Suprapubic skin (tissue), 4 donors: ENCODE measurements around the gene KCNA3. TPM values are rescaled to one million over a fixed set of nuclear protein-coding genes. Genes with fewer than 3 reads are reported as not detected.

ENCODE experiments used
- DNase-seq, 2 donors: peaks; one replicate each; pipeline ENCODE4 v3.0.0-alpha.2; 2019; ENCODE audit warnings: low spot score in 2 of 2
- H3K27ac ChIP-seq: fragments of 200-600 bp; sonication (generic); one replicate; pipeline ENCODE4 v1.5.1; 2019
- H3K27me3 ChIP-seq: fragments of 200-600 bp; sonication (generic); one replicate; pipeline ENCODE4 v1.5.1; 2019
- H3K36me3 ChIP-seq: fragments of 200-600 bp; sonication (generic); one replicate; pipeline ENCODE4 v1.5.1; 2019
- H3K4me1 ChIP-seq: fragments of 200-600 bp; sonication (generic); one replicate; pipeline ENCODE4 v1.5.1; 2019
- H3K4me3 ChIP-seq: fragments of 200-600 bp; sonication (generic); one replicate; pipeline ENCODE4 v1.5.1; 2019; ENCODE audit warnings: mild to moderate bottlenecking
- H3K9me3 ChIP-seq: fragments of 200-600 bp; sonication (generic); one replicate; pipeline ENCODE4 v1.5.1; 2019
- EP300 ChIP-seq: sonication (generic); formaldehyde crosslinking; IDR thresholded peaks from one replicate; pipeline ENCODE4 v1.6.1; 2017; ENCODE audit warnings: antibody characterized with exemption
- POLR2A ChIP-seq, 2 donors: fragments of 450-650 bp; IDR thresholded peaks; one replicate each; pipeline ENCODE4 v1.6.1; 2017; ENCODE audit warnings: antibody characterized with exemption in 2 of 2, mild to moderate bottlenecking in 2 of 2, moderate library complexity in 2 of 2
- POLR2AphosphoS5 ChIP-seq, 3 donors: sonication (generic); formaldehyde crosslinking; IDR thresholded peaks; one replicate each; pipeline ENCODE4 v1.6.1; 2017; ENCODE audit warnings: antibody characterized with exemption in 3 of 3
- WGBS: methylation state at CpG from one replicate; pipeline ENCODE4 v1.1.5; 2018; 5-methylcytosine and 5-hydroxymethylcytosine counted together
- total RNA-seq, 4 donors: library from RNA; depleted of rRNA; stranded (reverse); fragments of >200 nt; gene quantifications; one replicate each; pipeline ENCODE4 v1.1.0, GENCODE V29; 2016
- TF ChIP-seq, protein P1 (sequence below), 2 donors: fragments of 200-600 bp in 1 of 2; fragments of 450-650 bp in 1 of 2; sonication (generic) in 1 of 2; IDR thresholded peaks; one replicate each; pipeline ENCODE4 v1.5.1; 2016 to 2019; ENCODE audit warnings: antibody characterized with exemption in 2 of 2, mild to moderate bottlenecking in 1 of 2, moderate library complexity in 1 of 2

KCNA3 gene
- total RNA-seq, 4 donors from 2014 or later: 0.34 to 1.4 (median 0.80) TPM; not detected in 1

DNA sequence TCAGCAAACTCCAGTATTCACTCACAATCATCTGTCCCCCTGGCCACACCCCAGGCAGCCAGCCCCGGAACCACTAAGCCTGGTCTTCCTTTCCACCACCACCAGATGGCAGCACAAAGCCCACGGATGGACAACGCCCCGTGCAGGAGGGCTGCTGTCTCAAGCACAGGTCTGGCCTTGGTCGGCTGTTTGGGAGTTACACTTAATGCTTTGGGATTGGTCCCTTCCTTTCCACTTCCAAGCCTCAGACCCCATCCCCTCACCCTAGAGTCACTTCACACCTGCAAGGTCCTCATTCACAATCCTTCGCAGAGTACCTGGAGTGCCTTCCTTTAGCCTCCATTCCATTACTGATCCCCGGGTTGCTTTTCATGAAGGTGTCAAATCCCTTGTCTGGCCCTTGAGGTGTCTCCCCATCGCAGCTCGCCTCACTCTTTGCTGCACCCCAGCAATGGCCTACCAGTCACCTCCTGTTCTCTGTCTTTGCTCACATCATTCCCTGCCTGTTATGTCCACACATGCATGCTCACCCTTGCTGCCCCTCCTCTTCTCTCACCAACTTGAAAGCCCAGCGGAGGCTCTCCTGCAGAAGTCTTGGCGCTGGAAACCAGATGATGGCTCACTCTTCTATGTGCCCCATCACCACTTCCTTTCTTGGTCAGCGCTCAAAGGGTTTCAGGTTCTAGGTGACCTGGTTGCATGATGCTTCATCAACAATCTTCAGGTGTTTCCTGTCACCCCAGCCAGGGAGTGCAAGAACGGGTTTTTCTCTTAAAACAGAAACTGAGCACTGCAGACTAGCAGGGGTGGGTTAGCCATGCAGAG, 43.7 kb downstream of the KCNA3 start:
- WGBS: 35% methylated on average over 13 of the region's 13 CpGs
- TF ChIP-seq, protein P1, sequence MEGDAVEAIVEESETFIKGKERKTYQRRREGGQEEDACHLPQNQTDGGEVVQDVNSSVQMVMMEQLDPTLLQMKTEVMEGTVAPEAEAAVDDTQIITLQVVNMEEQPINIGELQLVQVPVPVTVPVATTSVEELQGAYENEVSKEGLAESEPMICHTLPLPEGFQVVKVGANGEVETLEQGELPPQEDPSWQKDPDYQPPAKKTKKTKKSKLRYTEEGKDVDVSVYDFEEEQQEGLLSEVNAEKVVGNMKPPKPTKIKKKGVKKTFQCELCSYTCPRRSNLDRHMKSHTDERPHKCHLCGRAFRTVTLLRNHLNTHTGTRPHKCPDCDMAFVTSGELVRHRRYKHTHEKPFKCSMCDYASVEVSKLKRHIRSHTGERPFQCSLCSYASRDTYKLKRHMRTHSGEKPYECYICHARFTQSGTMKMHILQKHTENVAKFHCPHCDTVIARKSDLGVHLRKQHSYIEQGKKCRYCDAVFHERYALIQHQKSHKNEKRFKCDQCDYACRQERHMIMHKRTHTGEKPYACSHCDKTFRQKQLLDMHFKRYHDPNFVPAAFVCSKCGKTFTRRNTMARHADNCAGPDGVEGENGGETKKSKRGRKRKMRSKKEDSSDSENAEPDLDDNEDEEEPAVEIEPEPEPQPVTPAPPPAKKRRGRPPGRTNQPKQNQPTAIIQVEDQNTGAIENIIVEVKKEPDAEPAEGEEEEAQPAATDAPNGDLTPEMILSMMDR (IDR thresholded peaks at IDR 0.05): peak; percentile 44 to 83
- TF ChIP-seq POLR2A (IDR thresholded peaks at IDR 0.05) (no peak), POLR2AphosphoS5 (IDR thresholded peaks at IDR 0.05) (no peak), EP300 (no peak)
- no peak overlapping the region for H3K4me3 ChIP-seq
- H3K9me3 ChIP-seq: no peaks in the 10 kb centered on the region
- H3K4me1 ChIP-seq: peaks cover 20% of the 10 kb centered on the region
- DNase-seq: peak in 1 of 2 donors; percentile 77
- no peak overlapping the region for H3K27ac ChIP-seq
- H3K36me3 ChIP-seq: no peaks in the 10 kb centered on the region
- H3K27me3 ChIP-seq: no peaks in the 10 kb centered on the region

DNA sequence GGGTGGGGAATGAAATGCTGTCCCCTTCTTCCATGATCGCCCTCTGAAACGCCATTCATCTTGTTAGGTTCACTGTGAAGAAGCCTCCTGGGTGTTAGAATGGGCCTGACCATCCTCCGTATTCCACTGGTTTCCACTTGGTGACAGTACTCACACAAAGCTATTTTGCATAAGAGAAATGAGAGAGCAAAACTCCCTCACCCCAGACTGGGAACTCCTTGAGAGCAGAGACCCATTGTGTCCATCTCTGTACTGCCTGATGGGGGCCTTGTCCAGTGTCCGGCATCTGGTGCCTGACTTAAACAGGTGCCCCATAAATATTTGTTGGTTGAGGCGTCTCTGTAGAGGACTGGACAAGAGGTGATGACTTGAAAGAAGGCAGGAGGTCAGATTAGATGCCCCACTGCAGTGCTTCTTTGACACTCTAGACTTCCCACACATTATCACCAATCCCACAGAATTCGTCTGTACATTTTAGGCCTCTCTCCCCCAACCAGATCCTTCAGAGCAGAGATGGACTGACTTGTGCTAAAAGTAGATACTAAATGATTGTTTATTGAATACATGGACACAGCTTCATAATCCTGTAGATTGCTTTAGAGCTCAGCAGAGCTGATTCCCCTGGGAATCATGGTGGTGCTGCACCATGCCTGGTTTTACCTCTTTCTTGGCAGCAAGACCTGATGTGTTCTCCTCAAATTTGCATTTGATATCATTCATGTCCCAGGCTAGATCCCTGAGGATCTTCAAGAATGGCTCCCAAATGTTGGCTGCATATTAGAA, 46.2 kb downstream of the KCNA3 start:
- Histone ChIP-seq H3K27ac (no peak overlapping the region), H3K9me3 (no peaks in the 10 kb centered on the region), H3K27me3 (no peaks in the 10 kb centered on the region), H3K36me3 (no peaks in the 10 kb centered on the region), H3K4me3 (no peak overlapping the region), H3K4me1 (peaks cover 3% of the 10 kb centered on the region)
- no peak for DNase-seq
- TF ChIP-seq, protein P1 (IDR thresholded peaks at IDR 0.05): no peak
- TF ChIP-seq POLR2A (IDR thresholded peaks at IDR 0.05): no peak
- TF ChIP-seq EP300: no peak
- no peak for TF ChIP-seq POLR2AphosphoS5 (IDR thresholded peaks at IDR 0.05)
- 82% methylated on average over 6 of the region's 6 CpGs for WGBS

GRCh38 chr1:110627764-110628163, 47.0 kb downstream of the KCNA3 start:
- Histone ChIP-seq H3K36me3 (no peaks in the 10 kb centered on the region), H3K27ac (no peak overlapping the region), H3K4me3 (no peak overlapping the region), H3K9me3 (no peaks in the 10 kb centered on the region), H3K27me3 (no peaks in the 10 kb centered on the region), H3K4me1 (peaks cover 3% of the 10 kb centered on the region)
- TF ChIP-seq, protein P1 (IDR thresholded peaks at IDR 0.05): no peak
- TF ChIP-seq POLR2A (IDR thresholded peaks at IDR 0.05) (no peak), EP300 (no peak), POLR2AphosphoS5 (IDR thresholded peaks at IDR 0.05) (no peak)
- WGBS: 91% methylated on average over 2 of the region's 2 CpGs
- no peak for DNase-seq

DNA sequence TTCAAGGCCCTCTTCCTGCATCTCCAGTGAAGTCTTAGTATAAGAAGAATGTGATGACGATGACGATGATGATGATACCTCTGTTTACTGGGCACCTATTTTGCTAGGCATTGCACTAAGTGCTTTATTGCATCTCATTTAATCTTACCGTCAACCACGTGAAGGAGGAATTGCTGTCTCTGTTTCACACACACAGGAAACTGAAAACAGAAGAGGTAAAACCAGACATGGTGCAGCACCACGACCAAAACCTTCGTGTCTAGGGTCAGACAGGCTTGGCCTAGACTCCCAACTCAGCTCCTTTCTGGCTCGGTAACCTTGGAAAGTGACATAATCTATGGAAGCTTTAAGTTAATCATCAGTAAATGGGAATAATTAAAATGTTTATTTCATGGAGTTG, 47.9 kb downstream of the KCNA3 start:
- DNase-seq: peak in 1 of 2 donors; percentile 21

More for the DNA sequence above, 47.9 kb downstream of the KCNA3 start:
- no peaks in the 10 kb centered on the region for H3K36me3 ChIP-seq
- 63% methylated on average over 7 of the region's 7 CpGs for WGBS
- no peak for TF ChIP-seq POLR2A (IDR thresholded peaks at IDR 0.05)
- H3K4me3 ChIP-seq: no peak overlapping the region
- H3K9me3 ChIP-seq: no peaks in the 10 kb centered on the region
- H3K27ac ChIP-seq: no peak overlapping the region
- H3K4me1 ChIP-seq: peaks cover 3% of the 10 kb centered on the region
- H3K27me3 ChIP-seq: no peaks in the 10 kb centered on the region

Other genes with a start within 250 kb of the KCNA3 start
- gene PROK1, start 223.8 kb downstream of the KCNA3 start, total RNA-seq: 1 to 10 TPM in 1 of 4 donors, under 1 TPM in 1, not detected in 2; 0.72 to 4.2 TPM
- not detected for gene KCNA10, start 155.8 kb downstream of the KCNA3 start, total RNA-seq
- under 1 TPM; 0.34 to 0.97 (median 0.54) TPM for gene KCNA2, start 68.6 kb downstream of the KCNA3 start, total RNA-seq
- 10 to 100 TPM in 2 of 4 donors, 1 to 10 TPM in 2; 6.2 to 11.1 (median 9.3) TPM for gene CD53, start 198.2 kb upstream of the KCNA3 start, total RNA-seq